ENCODE results near the gene HASPIN. TPM values are rescaled to one million over a fixed set of nuclear protein-coding genes. Genes with fewer than 3 reads are reported as not detected.
"Not testable (repeated sequence)": the region's sequence is repeated elsewhere in the genome, so short reads cannot be mapped to it uniquely, and the experiment has no call there.

HASPIN gene
- total RNA-seq, 1 donor from 2014 or later = 6.7 TPM

- POLR2A ChIA-PET = interaction anchor here (0.6 to 5.0 kb wide), 6 partner anchors 9 to 690 kb away, joined by 3 to 52 read pairs (median 4); partner anchors contain the start of gene P2RX5
- intact Hi-C loops (cut with micrococcal nuclease) = loop anchor here (10.0 kb wide), 3 partner anchors 185 to 685 kb away; partner anchors contain the start of gene P2RX1
- Mint-ChIP-seq H3K27me3 (no peaks in the 10 kb centered on the region), H3K36me3 (ENCODE audit: low read depth) (no peaks in the 10 kb centered on the region), H3K4me3 (no peak overlapping the region), H3K9me3 (no peaks in the 10 kb centered on the region), H3K4me1 (peaks cover 57% of the 10 kb centered on the region), H3K27ac (no peak overlapping the region)
- no peak for TF ChIP-seq CTCF (IDR thresholded peaks at IDR 0.05)
- CTCF ChIA-PET = interaction anchor here (1.6 to 1.7 kb wide), 2 partner anchors 47 to 96 kb away, joined by 3 to 7 read pairs; no protein-coding TSS in a partner anchor
- DNase-seq (no peak), ATAC-seq (ENCODE audit: low read depth) (no peak)
Measured at GRCh38 chr17:3729881-3730280, 6.2 kb downstream of the HASPIN start.

GRCh38 chr17:3730881-3731429 is 7.3 kb downstream of the HASPIN start:
- H3K4me1 Mint-ChIP-seq = peaks cover 47% of the 10 kb centered on the region
- no peaks in the 10 kb centered on the region for H3K9me3 Mint-ChIP-seq
- H3K27ac Mint-ChIP-seq = no peak overlapping the region
- no peak for TF ChIP-seq CTCF (IDR thresholded peaks at IDR 0.05)
- ChIA-PET CTCF (interaction anchor here (1.6 to 3.1 kb wide), 4 partner anchors 20 to 96 kb away, joined by 6 to 22 read pairs (median 10); partner anchors contain the start of gene P2RX5), POLR2A (interaction anchor here (0.8 to 5.0 kb wide), 9 partner anchors 11 to 230 kb away, joined by 3 to 52 read pairs (median 3); partner anchors contain the start of gene P2RX5)
- intact Hi-C loops (cut with micrococcal nuclease) = loop anchor here (10.0 kb wide), 3 partner anchors 184 to 686 kb away; partner anchors contain the start of gene P2RX1
- DNase-seq (no peak), ATAC-seq (ENCODE audit: low read depth) (no peak)
- H3K27me3 Mint-ChIP-seq = no peaks in the 10 kb centered on the region
- H3K36me3 Mint-ChIP-seq (ENCODE audit: low read depth) = no peaks in the 10 kb centered on the region
- H3K4me3 Mint-ChIP-seq = no peak overlapping the region

- DNase-seq (no peak), ATAC-seq (ENCODE audit: low read depth) (peak; percentile 91)
- intact Hi-C loops (cut with micrococcal nuclease) = loop anchor here (1.0 to 10.0 kb wide), 5 partner anchors 21 to 687 kb away; partner anchors contain the start of gene P2RX1
- Mint-ChIP-seq H3K4me1 (peaks cover 40% of the 10 kb centered on the region), H3K36me3 (ENCODE audit: low read depth) (no peaks in the 10 kb centered on the region), H3K4me3 (no peak overlapping the region), H3K9me3 (no peaks in the 10 kb centered on the region), H3K27me3 (no peaks in the 10 kb centered on the region), H3K27ac (peak overlapping the region; percentile 27)
- TF ChIP-seq CTCF (IDR thresholded peaks at IDR 0.05) = no peak
- ChIA-PET CTCF (interaction anchor here (0.7 to 3.1 kb wide), 15 partner anchors 8 to 106 kb away, joined by 3 to 26 read pairs (median 5); partner anchors contain the start of genes HASPIN and P2RX5), POLR2A (interaction anchor here (0.6 to 5.0 kb wide), 10 partner anchors 9 to 229 kb away, joined by 3 to 52 read pairs (median 6); partner anchors contain the start of genes HASPIN and P2RX5)
Measured at GRCh38 chr17:3732210-3732621, 8.5 kb downstream of the HASPIN start.

- not testable (repeated sequence) for H3K27ac Mint-ChIP-seq; H3K9me3 Mint-ChIP-seq; DNase-seq; H3K27me3 Mint-ChIP-seq; H3K4me3 Mint-ChIP-seq; H3K36me3 Mint-ChIP-seq (ENCODE audit: low read depth); ATAC-seq (ENCODE audit: low read depth)
- intact Hi-C loops (cut with micrococcal nuclease) = loop anchor here (10.0 kb wide), 3 partner anchors 180 to 690 kb away; partner anchors contain the start of gene P2RX1
- peaks cover 44% of the 10 kb centered on the region for H3K4me1 Mint-ChIP-seq
- CTCF ChIA-PET = interaction anchor here (1.1 to 7.0 kb wide), 7 partner anchors 24 to 110 kb away, joined by 3 to 245 read pairs (median 4); partner anchors contain the start of gene P2RX5
- POLR2A ChIA-PET = interaction anchor here (0.6 to 1.5 kb wide), 3 partner anchors 47 to 75 kb away, joined by 3 to 4 read pairs (median 3); no protein-coding TSS in a partner anchor
Measured at GRCh38 chr17:3734911-3735276, 11.2 kb downstream of the HASPIN start.

- Mint-ChIP-seq H3K36me3 (ENCODE audit: low read depth) (no peaks in the 10 kb centered on the region), H3K9me3 (no peaks in the 10 kb centered on the region), H3K4me3 (no peak overlapping the region), H3K27me3 (no peaks in the 10 kb centered on the region), H3K27ac (no peak overlapping the region), H3K4me1 (peaks cover 45% of the 10 kb centered on the region)
- ChIA-PET CTCF (interaction anchor here (1.1 to 7.0 kb wide), 6 partner anchors 39 to 109 kb away, joined by 3 to 245 read pairs (median 5); partner anchors contain the start of gene P2RX5), POLR2A (interaction anchor here (1.5 to 3.1 kb wide), 2 partner anchors 52 to 75 kb away, joined by 3 to 14 read pairs; no protein-coding TSS in a partner anchor)
- no peak for DNase-seq
- no peak for ATAC-seq (ENCODE audit: low read depth)
- no peak for TF ChIP-seq CTCF (IDR thresholded peaks at IDR 0.05)
- intact Hi-C loops (cut with micrococcal nuclease) = loop anchor here (10.0 kb wide), 3 partner anchors 179 to 691 kb away; partner anchors contain the start of gene P2RX1
Measured at GRCh38 chr17:3735515-3735914, 11.8 kb downstream of the HASPIN start.
